Fibroblast of skin of right quadriceps (primary cell): ENCODE results near the gene CBY1.

ENCODE experiments used
- DNase-seq: peaks from one replicate; pipeline ENCODE4 v3.0.0-alpha.2; 2013

Gene CBY1

DNA sequence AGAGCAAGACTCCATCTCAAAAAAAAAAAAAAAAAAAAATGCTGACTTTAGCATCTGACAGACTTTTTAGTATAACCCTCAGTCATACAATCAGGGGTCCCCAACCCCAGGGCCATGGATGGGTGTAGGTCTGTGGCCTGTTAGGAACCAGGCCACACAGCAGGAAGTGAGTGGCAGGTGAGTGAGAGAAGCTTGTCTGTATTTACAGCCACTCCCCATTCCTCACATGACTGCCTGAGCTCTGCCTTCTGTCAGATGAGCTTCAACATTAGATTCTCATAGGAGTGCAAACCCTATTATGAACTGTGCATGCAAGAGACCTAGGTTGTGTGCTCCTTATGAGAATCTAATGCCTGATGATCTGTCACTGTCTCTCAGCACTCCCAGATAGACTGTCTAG, 3.6 kb upstream of the CBY1 start:
- DNase-seq: no peak

- peak; percentile 8 for DNase-seq
Measured at GRCh38 chr22:38653741-38654140, 2.7 kb upstream of the CBY1 start.

GRCh38 chr22:38655519-38656255, 751 bp upstream of the CBY1 start:
- peak; percentile 20 for DNase-seq

DNA sequence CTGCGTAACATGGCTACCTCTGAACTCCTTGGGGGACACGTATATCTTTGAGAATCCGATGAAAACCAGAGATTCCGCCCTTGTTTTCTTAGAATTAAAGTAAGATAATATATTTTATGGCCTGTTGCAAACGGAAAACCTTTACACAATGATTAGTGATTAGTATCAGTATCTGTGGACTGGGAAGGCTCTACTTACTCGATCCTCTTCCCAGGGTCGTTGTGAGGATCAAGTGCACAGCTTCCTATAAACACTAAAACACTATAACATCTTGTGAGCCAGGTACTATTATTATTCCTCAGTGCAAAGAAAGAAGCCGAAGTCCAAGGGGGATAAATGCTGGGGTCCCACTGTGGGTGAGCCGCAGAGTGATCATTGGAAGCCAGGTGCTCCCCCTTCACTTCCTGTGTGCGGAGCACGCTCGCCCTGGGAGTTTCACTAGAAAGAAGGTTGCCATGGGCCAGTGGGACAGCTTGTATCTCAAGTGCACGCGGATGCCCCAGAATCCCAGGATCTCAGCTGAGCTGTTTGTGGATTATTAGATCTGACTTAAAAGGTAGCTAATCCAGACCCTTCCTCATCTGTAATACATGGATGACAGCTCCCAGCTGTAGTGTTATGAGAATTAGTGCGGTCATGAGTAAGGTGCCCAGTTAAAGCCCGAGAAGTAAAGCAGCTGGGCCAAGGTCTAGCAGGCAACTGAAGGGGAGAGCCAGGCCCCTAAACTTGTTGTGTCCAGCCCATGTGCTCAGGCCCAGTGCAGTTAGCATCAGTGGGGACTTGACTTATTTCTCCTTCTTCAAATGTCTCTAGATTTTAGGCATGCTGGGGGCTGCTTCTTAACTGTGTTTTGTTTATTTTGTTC, 839 bp downstream of the CBY1 start:
- DNase-seq: peak; percentile 10

DNA sequence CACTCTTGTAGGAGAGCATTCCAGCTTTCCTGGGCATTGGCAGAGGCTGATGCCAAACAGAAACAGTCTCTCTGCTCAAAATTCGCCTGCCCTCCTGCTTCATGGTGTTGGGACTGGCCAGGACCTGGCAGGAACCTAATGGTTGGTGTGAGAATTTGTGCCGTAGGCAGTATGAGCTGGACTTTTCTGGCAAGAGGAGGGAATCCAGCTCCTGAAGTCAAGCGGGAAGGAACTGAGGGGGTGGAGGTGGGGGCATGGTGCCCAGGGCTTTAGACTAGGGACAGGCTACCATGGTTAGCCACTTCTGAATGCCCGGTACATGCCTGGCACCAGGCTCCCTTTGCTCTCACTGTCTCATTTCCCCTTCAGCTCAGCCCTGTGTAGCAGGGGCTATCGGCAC, 18.4 kb downstream of the CBY1 start:
- no peak for DNase-seq

- DNase-seq: no peak
Measured at GRCh38 chr22:38675833-38676232, 19.4 kb downstream of the CBY1 start.

GRCh38 chr22:38681582-38682335, 25.3 kb downstream of the CBY1 start, which contains the start of gene TOMM22:
TOMM22 (plus strand) TSS chr22:38681957; CDS start chr22:38681979, 22 bp downstream.
- peak; percentile 82 for DNase-seq

GRCh38 chr22:38684895-38685294, 28.5 kb downstream of the CBY1 start:
- no peak for DNase-seq

GRCh38 chr22:38685761-38686160, 29.3 kb downstream of the CBY1 start:
- no peak for DNase-seq

GRCh38 chr22:38689651-38690050, 33.2 kb downstream of the CBY1 start:
- DNase-seq: no peak

DNA sequence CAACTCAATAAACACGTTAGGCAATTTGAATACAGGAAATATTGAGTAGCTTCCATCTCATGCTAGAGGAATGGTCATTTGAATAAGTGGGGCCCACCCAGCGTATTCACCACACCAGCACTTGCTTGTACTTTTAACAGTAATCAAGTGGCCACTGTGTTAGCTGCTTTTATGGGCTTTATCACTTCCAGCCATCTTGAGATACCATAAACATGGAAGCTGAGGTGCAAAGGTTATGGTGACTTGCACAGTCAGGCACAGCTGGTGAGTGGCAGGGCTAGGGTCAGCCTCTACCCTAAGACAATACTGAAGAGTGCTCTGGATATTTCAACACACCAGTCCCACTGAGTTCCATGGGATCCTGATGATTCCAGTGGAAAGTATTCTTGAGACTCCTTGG, 37.6 kb downstream of the CBY1 start:
- no peak for DNase-seq

DNA sequence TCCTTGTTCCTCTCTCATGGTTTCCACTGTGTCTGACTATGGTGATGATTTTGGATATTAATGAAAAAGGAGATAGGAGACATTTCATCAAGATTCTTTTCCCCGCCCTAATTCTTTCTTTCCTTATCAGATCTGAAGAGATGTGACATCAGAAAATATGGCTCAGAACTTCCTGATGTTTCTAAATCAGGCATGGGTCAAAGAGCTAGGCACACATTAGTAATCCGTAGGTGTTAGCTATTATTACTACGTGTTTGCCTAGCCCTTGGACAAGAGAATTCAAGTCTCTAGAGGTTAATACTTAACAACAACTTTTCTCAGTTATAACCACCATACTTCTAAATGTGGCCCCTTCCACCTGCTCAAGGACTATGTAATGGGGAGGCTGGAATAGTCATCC, 38.5 kb downstream of the CBY1 start:
- no peak for DNase-seq

DNA sequence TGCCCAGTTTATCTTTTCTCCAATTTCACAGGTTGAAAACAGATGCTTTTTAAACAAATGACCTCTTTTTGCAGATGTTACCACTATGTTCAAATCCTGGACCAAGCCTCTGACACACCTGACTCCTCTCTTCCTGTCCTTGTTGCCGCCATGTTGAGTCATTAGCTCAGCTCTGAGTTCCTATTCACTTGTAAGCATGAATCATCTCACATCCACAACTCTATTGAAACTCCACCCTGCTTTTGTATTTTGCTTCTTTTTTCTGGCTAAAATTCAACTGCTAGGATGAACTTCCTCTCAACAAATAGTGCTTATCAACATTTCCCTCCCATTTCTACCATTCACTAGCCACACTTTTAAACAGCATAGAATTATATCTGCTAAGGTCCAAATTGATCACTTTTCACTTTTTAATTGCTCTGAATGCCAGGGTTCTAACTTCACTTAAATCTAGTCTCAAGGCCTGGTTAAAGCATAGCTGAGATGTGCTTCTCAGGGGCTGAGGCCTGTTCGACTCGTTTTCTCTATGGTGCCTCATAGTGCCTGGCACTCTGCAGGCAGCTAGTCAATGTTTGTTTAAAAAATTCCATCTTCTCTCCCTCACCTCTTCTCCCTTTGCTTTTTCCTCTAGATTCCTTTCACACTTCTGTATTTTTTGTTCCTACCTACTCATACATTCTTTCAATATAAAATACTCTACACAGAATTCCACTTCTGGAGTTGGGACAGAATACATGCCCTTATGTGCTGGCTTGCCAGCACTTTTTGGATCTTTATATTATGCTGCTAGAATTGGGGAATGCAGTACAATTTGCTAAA, 40.4 kb downstream of the CBY1 start:
- peak; percentile 73 for DNase-seq

GRCh38 chr22:38697425-38698089, 41.1 kb downstream of the CBY1 start:
- DNase-seq: no peak

GRCh38 chr22:38698407-38699094, 42.1 kb downstream of the CBY1 start:
- DNase-seq: no peak

GRCh38 chr22:38699143-38699542, 42.7 kb downstream of the CBY1 start:
- DNase-seq: no peak

- peak; percentile 53 for DNase-seq
Measured at GRCh38 chr22:38699784-38700183, 43.3 kb downstream of the CBY1 start.

DNA sequence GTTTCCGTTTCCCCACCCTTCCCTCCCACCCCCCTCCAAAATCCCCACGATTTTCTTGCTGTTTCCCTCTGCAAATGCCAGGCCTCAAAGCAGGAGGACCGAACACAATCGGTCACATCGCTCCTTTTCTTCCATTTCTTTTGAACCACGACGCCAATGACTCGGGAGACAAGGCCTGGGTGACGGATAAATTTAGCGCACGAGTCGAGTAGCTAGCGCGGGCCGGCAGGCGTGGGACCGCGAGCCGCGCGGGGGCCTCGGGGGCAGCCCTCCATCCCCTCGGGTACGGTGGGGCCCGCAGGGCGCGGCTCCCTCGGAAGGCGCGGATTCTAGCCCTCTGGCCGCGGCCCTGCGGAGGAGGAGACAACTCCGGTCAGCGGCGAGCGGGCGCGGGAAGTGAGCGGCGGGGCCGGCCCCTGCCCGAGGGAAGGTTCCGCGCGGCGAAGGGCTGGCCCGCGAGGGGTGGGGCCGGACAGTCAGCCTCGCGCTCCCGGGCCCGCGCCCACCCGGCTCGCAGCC, 43.9 kb downstream of the CBY1 start:
- DNase-seq: no peak

DNA sequence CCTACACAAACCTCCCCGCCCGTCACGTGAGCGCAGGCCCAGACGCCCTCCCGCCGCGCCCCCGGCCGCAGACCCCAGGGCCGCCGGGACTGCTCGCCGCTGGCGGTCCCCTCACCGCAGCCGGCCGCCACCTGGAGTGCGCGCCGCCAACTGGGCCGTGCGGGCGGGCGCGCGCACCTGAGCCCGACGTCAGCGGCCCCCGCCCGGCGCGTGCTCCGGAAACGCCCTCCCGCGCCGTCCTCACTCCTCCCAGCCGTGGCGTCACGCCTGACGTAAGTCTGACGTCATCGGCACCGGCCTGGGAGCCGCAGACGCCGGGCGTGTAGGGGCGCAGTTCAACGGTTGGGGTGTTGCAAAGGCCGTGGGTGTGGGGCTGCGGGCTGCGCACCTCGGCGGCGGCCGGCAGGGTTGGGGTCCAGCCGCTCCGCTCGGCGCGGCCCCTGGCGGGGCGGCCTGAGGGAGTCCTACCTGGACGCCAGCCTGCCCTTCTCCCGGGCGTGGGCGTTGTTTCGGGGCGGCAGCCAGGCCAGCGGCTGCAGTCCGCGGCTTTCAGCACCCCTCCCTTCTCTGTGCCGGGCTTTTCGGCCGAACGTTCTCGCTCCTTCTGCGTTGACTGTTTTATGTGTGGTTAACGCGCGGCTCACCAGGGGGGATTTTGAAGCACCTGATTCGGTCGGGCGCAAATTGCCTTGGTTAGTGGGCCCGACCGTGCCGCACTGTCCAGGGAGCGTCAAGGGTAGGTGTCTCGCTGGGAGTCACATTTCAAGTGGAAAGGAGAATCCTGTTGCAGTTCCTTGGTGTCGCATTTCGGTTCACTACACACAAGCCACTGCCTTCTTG, 44.6 kb downstream of the CBY1 start, which contains the start of gene JOSD1:
TSS of gene JOSD1 (minus strand) at position 155 of the 840 bp plus-strand sequence. CDS start 956 bp downstream, outside the sequence.
- peak; percentile 95 for DNase-seq
